Keratinocyte (primary cell): ENCODE results near the gene ZFYVE9. TPM values are rescaled to one million over a fixed set of nuclear protein-coding genes. Genes with fewer than 3 reads are reported as not detected.

Experiments
- DNase-seq: peaks from one replicate; pipeline ENCODE4 v3.0.0-alpha.2; 2011; ENCODE audit warnings: low read depth, missing footprints, low spot score
- FAIRE-seq: peaks from 2 replicates; lab custom pipeline; 2011; peaks lifted over from hg19 to GRCh38; lab: Jason Lieb, UNC
- H2AFZ ChIP-seq: 2 replicates; pipeline ENCODE4 v1.6.0; 2012; ENCODE audit warnings: low read length, control low read depth, inconsistent platforms; ENCODE audit not compliant: control insufficient read depth
- H3K27ac ChIP-seq: 2 replicates; pipeline ENCODE4 v1.5.1; 2011; ENCODE audit warnings: low read length; ENCODE audit not compliant: control insufficient read depth, insufficient read depth
- H3K27me3 ChIP-seq: 3 replicates; pipeline ENCODE4 v1.6.0; 2011; ENCODE audit warnings: low read length; ENCODE audit not compliant: control insufficient read depth, insufficient read depth; ENCODE audit errors: extremely low read depth
- H3K36me3 ChIP-seq, 2 experiments: 2 replicates in 1 of 2; 3 replicates in 1 of 2; pipeline ENCODE4 v1.5.1; 2011; ENCODE audit warnings: low read length in 2 of 2, mild to moderate bottlenecking in 1 of 2; ENCODE audit not compliant: control insufficient read depth in 2 of 2, insufficient read depth in 2 of 2; ENCODE audit errors: extremely low read depth in 1 of 2
- H3K4me1 ChIP-seq: 3 replicates; pipeline ENCODE4 v1.5.1; 2011; ENCODE audit warnings: low read length; ENCODE audit not compliant: control insufficient read depth, insufficient read depth; ENCODE audit errors: extremely low read depth
- H3K4me2 ChIP-seq: 3 replicates; pipeline ENCODE4 v1.6.0; 2011; ENCODE audit warnings: low read depth, low read length; ENCODE audit not compliant: control insufficient read depth, insufficient read depth; ENCODE audit errors: extremely low read depth
- H3K4me3 ChIP-seq, 3 experiments: fragments of 200-600 bp in 1 of 3; sonication (generic) in 1 of 3; 2 replicates in 2 of 3; 3 replicates in 1 of 3; pipeline ENCODE4 v1.5.1; 2011 to 2016; ENCODE audit warnings: low read length in 3 of 3, mild to moderate bottlenecking in 3 of 3, control low read depth in 2 of 3, inconsistent platforms in 1 of 3, low read depth in 1 of 3, mixed read lengths in 1 of 3, mixed run types in 1 of 3, moderate library complexity in 1 of 3; ENCODE audit not compliant: control insufficient read depth in 2 of 3, insufficient read depth in 2 of 3; ENCODE audit errors: extremely low read depth in 1 of 3
- H3K79me2 ChIP-seq: 2 replicates; pipeline ENCODE4 v1.6.0; 2012; ENCODE audit warnings: low read length; ENCODE audit not compliant: control insufficient read depth, insufficient read depth
- H3K9ac ChIP-seq: 3 replicates; pipeline ENCODE4 v1.6.0; 2011; ENCODE audit warnings: low read length; ENCODE audit not compliant: control insufficient read depth, insufficient read depth; ENCODE audit errors: extremely low read depth
- H3K9me1 ChIP-seq: 3 replicates; pipeline ENCODE4 v1.6.0; 2011; ENCODE audit warnings: low read length; ENCODE audit not compliant: control insufficient read depth, insufficient read depth; ENCODE audit errors: extremely low read depth
- H3K9me3 ChIP-seq: 2 replicates; pipeline ENCODE4 v1.5.1; 2012; ENCODE audit warnings: low read depth, low read length; ENCODE audit not compliant: control insufficient read depth
- H4K20me1 ChIP-seq: 3 replicates; pipeline ENCODE4 v1.6.0; 2011; ENCODE audit warnings: low read length; ENCODE audit not compliant: control insufficient read depth, insufficient read depth; ENCODE audit errors: extremely low read depth
- EZH2 ChIP-seq: IDR thresholded peaks from one replicate; pipeline ENCODE4 v1.6.1; 2012; ENCODE audit warnings: inconsistent platforms, mild to moderate bottlenecking, low read length, moderate library complexity
- dilution Hi-C: fragments of 300-500 bp; cut with MboI; formaldehyde crosslinking; loops from one replicate; pipeline ENCODE4 v1.7.0; 2020; ENCODE audit warnings: low sequenced_read_pairs; ENCODE audit not compliant: extremely low pct_ligation_motif_present
- polyA plus RNA-seq, 5 experiments: library from polyadenylated mRNA; depleted of rRNA in 3 of 5; stranded (reverse) in 3 of 5; stranded (forward) in 1 of 5; unstranded in 1 of 5; fragments of >200 nt; gene quantifications; 1 replicate in 1 of 5; 2 replicates in 3 of 5; 3 replicates in 1 of 5; pipeline versions ENCODE4 v1.2.1 to v1.2.3, GENCODE V29; 2011 to 2012; ENCODE audit warnings: missing spikeins in 2 of 5, low read depth in 1 of 5, low replicate concordance in 1 of 5
- TF ChIP-seq, protein P1 (sequence below), 3 experiments: IDR thresholded peaks in 1 of 3; conservative IDR thresholded peaks in 1 of 3; optimal IDR thresholded peaks in 1 of 3; 2 replicates in 2 of 3; 3 replicates in 1 of 3; pipeline versions ENCODE3 to v1.5.1; 2011; ENCODE audit warnings: low read length in 3 of 3, mild to moderate bottlenecking in 3 of 3, moderate library complexity in 2 of 3, control low read depth in 1 of 3, inconsistent platforms in 1 of 3; ENCODE audit not compliant: insufficient read depth in 2 of 3; ENCODE audit errors: extremely low read depth in 1 of 3

The ZFYVE9 gene
- polyA plus RNA-seq, 1 donor (not counting 4 experiments of a cell fraction or from before 2014, with no cell fraction given) = 27.7 TPM

DNA sequence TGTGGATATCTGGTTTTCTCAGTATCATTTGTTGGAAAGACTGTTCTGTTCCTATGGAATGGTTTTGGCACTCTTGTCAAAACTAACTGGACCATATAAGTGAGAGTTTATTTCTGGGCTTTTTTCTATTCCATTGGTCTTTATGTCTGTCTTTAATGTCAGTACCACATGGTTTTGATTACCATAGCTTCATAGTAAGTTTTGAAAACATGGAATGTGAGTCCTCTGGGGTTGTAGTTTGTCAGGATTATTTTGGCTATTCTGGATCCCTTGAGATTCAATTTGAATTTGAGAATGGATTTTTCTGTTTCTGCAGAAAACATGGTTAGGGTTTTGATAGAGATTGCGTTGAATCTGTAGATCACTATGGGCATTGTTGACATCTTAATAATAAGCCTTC lies 107.9 kb downstream of the ZFYVE9 start:
- DNase-seq = no peak
- H3K4me1 ChIP-seq = peaks cover 4% of the 10 kb centered on the region
- TF ChIP-seq EZH2 = no peak
- TF ChIP-seq, protein P1, sequence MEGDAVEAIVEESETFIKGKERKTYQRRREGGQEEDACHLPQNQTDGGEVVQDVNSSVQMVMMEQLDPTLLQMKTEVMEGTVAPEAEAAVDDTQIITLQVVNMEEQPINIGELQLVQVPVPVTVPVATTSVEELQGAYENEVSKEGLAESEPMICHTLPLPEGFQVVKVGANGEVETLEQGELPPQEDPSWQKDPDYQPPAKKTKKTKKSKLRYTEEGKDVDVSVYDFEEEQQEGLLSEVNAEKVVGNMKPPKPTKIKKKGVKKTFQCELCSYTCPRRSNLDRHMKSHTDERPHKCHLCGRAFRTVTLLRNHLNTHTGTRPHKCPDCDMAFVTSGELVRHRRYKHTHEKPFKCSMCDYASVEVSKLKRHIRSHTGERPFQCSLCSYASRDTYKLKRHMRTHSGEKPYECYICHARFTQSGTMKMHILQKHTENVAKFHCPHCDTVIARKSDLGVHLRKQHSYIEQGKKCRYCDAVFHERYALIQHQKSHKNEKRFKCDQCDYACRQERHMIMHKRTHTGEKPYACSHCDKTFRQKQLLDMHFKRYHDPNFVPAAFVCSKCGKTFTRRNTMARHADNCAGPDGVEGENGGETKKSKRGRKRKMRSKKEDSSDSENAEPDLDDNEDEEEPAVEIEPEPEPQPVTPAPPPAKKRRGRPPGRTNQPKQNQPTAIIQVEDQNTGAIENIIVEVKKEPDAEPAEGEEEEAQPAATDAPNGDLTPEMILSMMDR (optimal IDR thresholded peaks at IDR 0.05 in 1 of 3, IDR thresholded peaks at IDR 0.05 in 1 of 3, conservative IDR thresholded peaks at IDR 0.05 in 1 of 3; ENCODE audit: extremely low read depth in 1 of 3, insufficient read depth in 2 of 3, low read length in 3 of 3) = no peak
- dilution Hi-C loops = no loop called here
- FAIRE-seq = no peak
- H3K27me3 ChIP-seq = no peaks in the 10 kb centered on the region
- H3K9me3 ChIP-seq = no peaks in the 10 kb centered on the region
- no peak overlapping the region for H3K4me3 ChIP-seq
- H3K27ac ChIP-seq = no peak overlapping the region
- H3K9me1 ChIP-seq = no peaks in the 10 kb centered on the region
- no peaks in the 10 kb centered on the region for H3K36me3 ChIP-seq
- H3K4me2 ChIP-seq = no peak overlapping the region
- no peak overlapping the region for H2AFZ ChIP-seq
- no peaks in the 10 kb centered on the region for H4K20me1 ChIP-seq
- H3K9ac ChIP-seq = no peak overlapping the region
- peaks cover 36% of the 10 kb centered on the region for H3K79me2 ChIP-seq

DNA sequence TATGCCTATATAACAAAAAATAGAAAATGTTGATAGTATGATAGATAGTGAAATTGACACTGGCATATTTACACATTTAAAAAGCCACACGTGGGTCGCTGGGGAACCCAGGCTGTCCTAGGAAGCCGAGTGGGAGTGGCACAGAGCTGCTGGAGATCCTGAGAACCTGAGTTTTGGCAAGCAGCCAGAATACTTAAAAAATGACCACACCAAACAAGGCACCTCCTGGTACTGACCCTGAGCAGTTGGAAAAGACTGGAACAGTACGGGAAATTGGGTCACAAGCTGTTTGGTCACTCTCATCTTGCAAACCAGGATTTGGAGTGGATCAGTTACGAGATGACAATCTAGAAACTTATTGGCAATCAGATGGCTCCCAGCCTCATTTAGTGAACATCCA lies 111.5 kb downstream of the ZFYVE9 start:
- Histone ChIP-seq H3K27me3 (no peaks in the 10 kb centered on the region), H3K27ac (no peak overlapping the region), H4K20me1 (no peaks in the 10 kb centered on the region), H3K4me1 (peaks cover 4% of the 10 kb centered on the region), H3K9me1 (no peaks in the 10 kb centered on the region), H3K9me3 (no peaks in the 10 kb centered on the region), H3K4me2 (no peak overlapping the region), H3K9ac (no peak overlapping the region), H3K79me2 (peaks cover 29% of the 10 kb centered on the region), H3K36me3 (no peaks in the 10 kb centered on the region), H2AFZ (no peak overlapping the region), H3K4me3 (no peak overlapping the region)
- no peak for FAIRE-seq
- no peak for DNase-seq
- dilution Hi-C loops = no loop called here
- TF ChIP-seq, protein P1 (optimal IDR thresholded peaks at IDR 0.05 in 1 of 3, IDR thresholded peaks at IDR 0.05 in 1 of 3, conservative IDR thresholded peaks at IDR 0.05 in 1 of 3; ENCODE audit: extremely low read depth in 1 of 3, insufficient read depth in 2 of 3, low read length in 3 of 3) = no peak
- TF ChIP-seq EZH2 = no peak
